Activated naive CD4-positive, alpha-beta T cell (primary cell): ENCODE results near the gene IFNAR2.
A peak's percentile ranks its signal among the peaks of the same experiment; 100 is the strongest.
"Not testable (repeated sequence)": the region's sequence is repeated elsewhere in the genome, so short reads cannot be mapped to it uniquely, and the experiment has no call there.

ENCODE experiments used
- DNase-seq, 4 experiments: peaks; one replicate each; lab custom pipeline; 2025; lab: John Stamatoyannopoulos, UW

The IFNAR2 gene

GRCh38 chr21:33244082-33244778 is 14.5 kb downstream of the IFNAR2 start:
- DNase-seq, result no peak

- DNase-seq, result no peak
Measured at GRCh38 chr21:33244779-33245105, 15.0 kb downstream of the IFNAR2 start.

DNA sequence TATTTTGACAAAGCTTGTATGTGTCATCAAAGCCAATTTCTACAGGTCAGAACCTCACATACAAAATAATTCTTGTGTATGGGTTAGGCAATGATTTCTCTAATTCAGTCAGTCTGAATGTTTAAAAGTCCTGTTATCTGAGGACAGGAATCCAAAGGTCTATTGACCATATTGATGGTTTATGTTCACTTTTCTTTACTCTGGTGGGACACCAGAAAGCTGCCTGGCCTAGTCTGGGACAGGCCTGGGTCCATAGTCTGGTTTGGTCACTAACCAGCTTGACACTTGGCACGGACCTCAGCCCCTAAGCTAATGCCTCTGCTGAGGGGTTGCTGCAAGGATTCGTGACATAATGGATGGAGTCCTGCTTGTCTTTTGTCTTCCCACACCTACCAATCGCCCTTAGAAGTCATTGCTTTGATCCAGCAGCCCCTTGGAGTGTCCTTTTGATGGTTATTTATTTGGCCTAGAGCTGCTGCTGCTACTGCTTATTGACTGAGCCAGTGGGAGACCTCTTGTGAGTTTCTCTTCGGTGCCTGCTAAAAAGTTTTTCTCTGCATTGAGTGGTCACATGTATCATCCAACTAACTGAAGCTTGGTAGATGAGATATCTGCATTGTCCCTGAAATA is 15.7 kb downstream of the IFNAR2 start:
- DNase-seq, result no peak

DNA sequence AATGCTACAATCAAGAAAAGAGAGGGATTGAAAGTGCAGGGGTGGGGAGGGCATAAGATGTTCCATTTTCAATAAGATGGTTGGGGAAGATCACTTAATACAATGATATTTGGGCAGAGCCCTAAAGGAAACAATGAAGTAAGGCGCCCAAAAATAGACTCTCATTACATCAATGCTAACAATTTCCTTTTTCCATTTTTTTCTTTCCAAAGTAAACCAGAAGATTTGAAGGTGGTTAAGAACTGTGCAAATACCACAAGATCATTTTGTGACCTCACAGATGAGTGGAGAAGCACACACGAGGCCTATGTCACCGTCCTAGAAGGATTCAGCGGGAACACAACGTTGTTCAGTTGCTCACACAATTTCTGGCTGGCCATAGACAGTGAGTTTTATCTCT is 16.8 kb downstream of the IFNAR2 start:
- DNase-seq, result no peak

DNA sequence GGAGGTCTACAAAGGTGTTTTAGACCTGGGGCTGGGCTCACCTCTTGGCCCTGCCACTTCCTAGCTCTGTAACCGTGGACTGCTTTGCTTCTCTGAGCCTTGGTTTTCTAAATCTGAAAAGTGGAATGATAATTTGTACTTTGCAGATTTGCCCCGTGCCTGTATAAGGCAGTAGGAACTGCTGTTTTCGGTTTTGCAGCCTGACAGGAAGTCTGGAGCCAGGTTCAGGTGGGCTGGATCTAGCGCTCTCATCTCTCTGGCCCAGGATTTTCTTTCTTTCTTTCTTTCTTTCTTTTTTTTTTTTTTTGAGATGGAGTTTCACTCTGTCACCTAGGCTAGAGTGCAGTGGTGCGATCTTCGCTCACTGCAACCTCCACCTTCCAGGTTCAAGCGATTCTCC is 17.2 kb downstream of the IFNAR2 start:
- DNase-seq, result no peak

DNA sequence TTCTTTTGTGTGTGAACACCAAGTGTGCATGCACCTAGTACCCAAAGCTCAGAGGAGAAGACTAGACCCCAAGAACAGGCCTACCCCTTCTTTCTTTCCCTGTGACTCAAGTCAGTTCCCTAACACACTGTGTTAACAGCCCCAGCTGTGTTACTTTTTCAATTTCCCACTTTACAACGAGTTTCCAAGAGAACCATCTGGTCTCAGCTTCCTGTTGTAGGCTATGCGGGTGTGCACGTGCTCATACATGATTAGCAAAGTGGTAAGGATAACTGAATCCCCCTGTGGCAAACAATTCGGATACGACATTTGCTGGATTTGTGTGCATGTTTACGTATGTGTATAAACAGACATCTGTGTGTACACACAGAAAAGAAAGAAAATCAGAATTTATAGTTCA is 17.9 kb downstream of the IFNAR2 start:
- DNase-seq, result no peak

DNA sequence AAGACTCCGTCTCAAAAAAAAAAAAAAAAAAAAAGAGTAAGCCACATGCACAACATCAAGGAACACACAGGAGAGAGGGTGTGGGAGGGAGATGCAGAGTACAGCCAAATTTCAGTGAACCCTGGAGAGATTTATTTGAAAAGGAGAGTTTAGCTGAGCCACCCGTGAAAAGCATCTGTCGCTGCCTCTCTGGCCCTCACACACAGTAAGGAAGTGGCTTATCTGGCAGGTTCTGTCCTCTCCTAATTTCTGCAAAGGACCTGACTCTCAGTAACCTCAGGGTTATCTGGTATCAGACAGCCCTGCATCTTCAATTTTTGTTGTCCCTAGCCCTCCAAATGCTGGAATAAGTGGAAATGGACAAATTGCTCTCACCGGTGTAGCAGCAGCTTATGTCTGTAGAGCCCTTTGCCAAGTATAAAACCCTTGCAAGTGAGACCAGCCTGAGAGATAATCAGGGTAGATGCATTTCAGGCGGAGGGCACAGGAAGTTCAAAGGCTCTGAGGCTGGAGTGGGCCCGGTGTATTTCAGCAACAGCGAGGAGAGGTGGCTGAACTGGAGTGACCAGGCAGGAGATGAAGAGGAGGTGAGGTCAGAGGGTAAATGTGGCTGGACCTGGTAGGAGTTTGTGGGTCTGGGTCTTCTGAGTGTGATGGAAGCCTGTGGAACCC is 19.7 kb downstream of the IFNAR2 start:
- DNase-seq, result no peak

GRCh38 chr21:33251119-33251518 is 21.4 kb downstream of the IFNAR2 start:
- DNase-seq, result no peak

- DNase-seq, result not testable (repeated sequence)
Measured at GRCh38 chr21:33253382-33253781, 23.6 kb downstream of the IFNAR2 start.

- no peak for DNase-seq
Measured at GRCh38 chr21:33254766-33255165, 25.0 kb downstream of the IFNAR2 start.

- no peak for DNase-seq
Measured at GRCh38 chr21:33255404-33255803, 25.7 kb downstream of the IFNAR2 start.

- no peak for DNase-seq
Measured at GRCh38 chr21:33256019-33256418, 26.3 kb downstream of the IFNAR2 start.

DNA sequence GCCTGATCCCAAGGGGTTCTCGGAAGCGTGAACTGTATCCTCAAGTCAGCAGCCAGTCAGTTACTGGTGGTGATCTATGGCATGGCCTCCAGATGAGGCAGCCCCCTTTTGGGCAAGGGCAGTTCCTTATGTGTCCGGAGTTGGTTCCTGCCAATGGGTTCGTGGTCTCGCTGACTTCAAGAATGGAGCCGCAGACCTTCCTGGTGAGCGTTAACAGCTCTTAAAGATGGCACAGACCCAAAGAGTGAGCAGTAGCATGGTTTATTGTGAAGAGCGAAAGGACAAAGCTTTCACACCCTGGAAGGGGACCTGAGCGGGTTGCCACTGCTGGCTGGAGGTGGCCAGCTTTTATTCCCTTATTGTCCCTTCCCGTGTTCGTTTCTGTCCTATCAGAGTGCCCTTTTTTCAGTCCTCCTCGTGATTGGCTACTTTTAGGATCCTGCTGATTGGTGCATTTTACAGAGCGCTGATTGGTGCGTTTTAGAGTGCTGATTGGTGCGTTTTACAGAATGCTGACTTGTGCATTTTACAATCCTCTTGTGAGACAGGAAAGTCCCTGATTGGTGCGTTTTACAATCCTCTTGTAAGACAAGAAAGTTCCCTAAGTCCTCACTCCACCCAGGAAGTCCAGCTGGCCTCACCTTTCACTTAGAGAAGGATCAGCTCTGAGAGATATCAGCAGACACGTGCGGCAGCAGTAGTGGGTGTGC is 27.5 kb downstream of the IFNAR2 start:
- no peak for DNase-seq

- no peak for DNase-seq
Measured at GRCh38 chr21:33258475-33258874, 28.7 kb downstream of the IFNAR2 start.

DNA sequence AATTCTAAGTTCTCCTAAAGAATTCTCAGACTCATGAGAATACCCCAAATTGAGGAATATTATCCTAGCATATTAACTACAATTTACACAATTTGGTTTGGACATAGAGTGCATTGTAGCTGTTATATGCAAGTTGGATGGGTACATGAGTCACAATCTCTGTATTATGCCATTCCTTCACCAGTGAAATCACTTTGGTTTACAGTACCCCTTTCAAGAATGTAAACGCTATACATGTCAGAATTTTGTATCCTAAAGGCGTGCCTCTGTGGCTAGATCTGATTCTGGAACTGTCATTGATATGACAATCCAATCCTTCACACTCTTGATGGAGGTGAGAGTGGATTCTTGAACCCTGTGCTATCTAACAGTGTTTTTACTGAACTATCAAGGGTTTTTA is 29.7 kb downstream of the IFNAR2 start:
- DNase-seq, result no peak

DNA sequence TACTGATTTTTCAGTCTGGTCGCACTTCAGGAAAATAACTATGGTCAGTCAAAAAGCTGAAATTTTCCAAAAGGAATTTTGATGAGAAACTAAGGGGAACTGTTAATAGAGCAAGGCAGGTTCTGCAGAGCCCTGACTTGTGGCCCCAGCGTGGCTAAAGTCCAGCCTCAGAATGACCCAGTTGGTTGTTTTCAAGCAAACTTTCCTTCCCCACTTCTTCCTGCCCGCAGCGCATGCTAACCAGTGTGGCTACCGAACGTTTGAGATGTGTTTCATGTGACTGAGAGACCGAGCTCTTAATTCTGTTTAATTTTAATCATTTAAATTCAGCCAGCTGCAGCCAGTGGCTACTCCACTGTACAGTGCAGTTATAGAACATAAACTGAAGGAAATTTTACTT is 30.3 kb downstream of the IFNAR2 start:
- no peak for DNase-seq

- no peak for DNase-seq
Measured at GRCh38 chr21:33261635-33262034, 31.9 kb downstream of the IFNAR2 start.

GRCh38 chr21:33262921-33263320 is 33.2 kb downstream of the IFNAR2 start:
- no peak for DNase-seq

DNA sequence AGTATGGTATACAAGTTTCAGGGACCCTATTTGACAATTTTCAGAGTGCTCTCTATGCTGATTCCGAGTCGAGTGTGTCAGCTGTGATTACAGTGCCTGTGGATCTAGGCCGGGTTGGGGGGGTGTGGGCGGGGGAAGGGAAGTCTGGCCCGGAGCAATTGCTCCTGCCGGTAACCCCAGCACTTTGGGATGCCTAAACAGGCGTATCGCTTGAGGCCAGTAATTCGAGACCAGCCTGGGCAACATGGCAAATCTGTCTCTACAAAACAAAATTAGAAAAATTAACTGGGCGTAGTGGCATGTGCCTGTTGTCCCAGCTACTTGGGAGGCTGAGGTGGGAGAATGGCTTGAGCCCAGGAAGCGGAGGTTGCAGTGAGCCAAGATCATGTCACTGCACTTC is 34.8 kb downstream of the IFNAR2 start:
- DNase-seq, result no peak

GRCh38 chr21:33265664-33266049 is 35.9 kb downstream of the IFNAR2 start:
- DNase-seq, result peak in 1 of 4 experiments; percentile 5

DNA sequence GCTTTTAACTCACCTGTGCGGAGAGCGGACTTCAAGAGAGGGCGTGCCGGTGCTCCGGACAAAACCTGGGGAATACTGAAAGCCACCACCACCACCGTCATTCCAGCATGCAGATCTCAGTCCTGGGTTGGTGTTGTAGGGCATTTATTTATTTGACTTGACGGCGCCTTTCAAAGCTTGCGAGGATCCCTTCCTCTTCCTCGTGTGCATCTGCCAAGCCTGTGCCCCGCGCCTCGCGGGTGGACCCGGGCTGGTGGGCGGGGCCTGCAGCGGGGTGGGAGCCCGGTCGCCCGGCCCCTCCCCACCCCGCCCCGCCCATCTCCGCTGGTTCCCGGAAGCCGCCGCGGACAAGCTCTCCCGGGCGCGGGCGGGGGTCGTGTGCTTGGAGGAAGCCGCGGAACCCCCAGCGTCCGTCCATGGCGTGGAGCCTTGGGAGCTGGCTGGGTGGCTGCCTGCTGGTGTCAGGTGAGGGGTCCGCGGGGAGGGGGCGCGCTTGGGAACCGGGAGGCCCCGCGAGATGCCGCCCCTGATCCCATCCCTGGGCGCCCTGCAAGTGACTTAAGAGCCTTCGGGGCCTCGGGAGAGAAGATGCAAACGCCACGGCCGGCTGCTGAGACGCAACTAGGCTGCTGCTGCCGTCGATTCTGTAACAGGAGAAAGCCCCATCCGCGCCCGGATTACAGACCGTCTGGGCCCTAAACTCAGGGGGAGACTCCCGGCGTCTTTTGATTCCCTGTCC is 36.5 kb downstream of the IFNAR2 start, which contains the start of gene IL10RB:
IL10RB (plus strand) TSS at position 318 of the 739 bp plus-strand sequence; CDS start at position 417, 99 bp downstream.
- DNase-seq, result peak; percentile 28 to 68 (median 43)

DNA sequence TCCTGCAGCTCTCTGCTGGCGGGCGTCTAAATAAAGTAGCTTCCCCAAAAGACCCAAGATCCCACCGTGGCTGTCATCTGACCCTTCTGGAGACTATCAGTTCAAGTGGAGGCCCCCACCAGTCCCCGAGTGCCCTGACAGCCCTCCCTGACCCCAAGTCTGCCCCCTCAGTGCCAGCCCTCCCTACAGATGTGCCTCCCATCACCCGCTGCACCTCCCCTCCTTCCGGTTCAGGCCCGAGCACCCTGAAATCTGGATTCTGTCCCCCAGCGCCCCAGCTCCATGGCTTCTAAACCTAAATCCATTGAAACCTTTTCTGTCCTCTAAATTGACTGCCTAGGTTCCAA is 37.0 kb downstream of the IFNAR2 start:
- peak in 2 of 4 experiments; percentile 22 to 42 for DNase-seq
